ENCODE measurements around the gene ILKAP.

DNA sequence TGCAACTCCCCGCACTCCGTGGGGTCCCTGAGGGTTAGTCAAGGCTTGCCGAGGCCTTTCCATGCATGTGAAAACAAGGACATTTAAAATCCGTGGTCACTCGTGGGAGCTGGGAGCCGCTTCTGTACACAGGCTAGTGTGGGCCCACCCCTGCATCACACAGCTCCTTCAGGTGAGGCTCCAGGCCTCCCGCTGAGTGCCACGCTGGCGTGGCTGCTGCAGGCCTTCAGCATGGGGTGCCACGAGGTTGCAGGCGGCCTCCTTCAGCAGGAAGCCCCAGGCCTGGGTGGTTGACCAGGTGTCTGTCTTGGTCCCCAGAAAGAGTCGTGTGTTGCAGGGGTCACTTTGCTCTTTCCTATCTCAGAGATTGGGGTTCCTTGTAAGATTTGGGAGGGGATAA is 58.4 kb downstream of the ILKAP start:
- no peak for TF ChIP-seq POLR2A (IDR thresholded peaks at IDR 0.05; ENCODE audit: low read length)
- TF ChIP-seq GATA1 (IDR thresholded peaks at IDR 0.05; ENCODE audit: low read depth, low read length), result no peak
